Astrocyte (in vitro differentiated cells and primary cell): ENCODE data around the gene C9orf43. TPM values are rescaled to one million over a fixed set of nuclear protein-coding genes. Genes with fewer than 3 reads are reported as not detected.

Experiments used
- DNase-seq: peaks from one replicate; pipeline ENCODE4 v3.0.0-alpha.2; 2010; ENCODE audit warnings: low read depth
- FAIRE-seq: peaks from 2 replicates; lab custom pipeline; 2011; peaks lifted over from hg19 to GRCh38; lab: Jason Lieb, UNC
- H2AFZ ChIP-seq: 2 replicates; pipeline ENCODE4 v1.6.0; 2012; ENCODE audit warnings: low read depth, low read length, inconsistent platforms
- H3K27ac ChIP-seq: 2 replicates; pipeline ENCODE4 v1.5.1; 2011; ENCODE audit warnings: low read depth, low read length, inconsistent platforms
- H3K27me3 ChIP-seq: 2 replicates; pipeline ENCODE4 v1.6.0; 2011; ENCODE audit warnings: low read length, inconsistent platforms; ENCODE audit not compliant: insufficient read depth
- H3K36me3 ChIP-seq: 2 replicates; pipeline ENCODE4 v1.5.1; 2011; ENCODE audit warnings: low read length, inconsistent platforms; ENCODE audit not compliant: insufficient read depth
- H3K4me1 ChIP-seq: 2 replicates; pipeline ENCODE4 v1.5.1; 2011; ENCODE audit warnings: low read length, inconsistent platforms; ENCODE audit not compliant: insufficient read depth
- H3K4me2 ChIP-seq: 2 replicates; pipeline ENCODE4 v1.6.0; 2012; ENCODE audit warnings: low read length, inconsistent platforms
- H3K4me3 ChIP-seq: 2 replicates; pipeline ENCODE4 v1.5.1; 2011; ENCODE audit warnings: low read depth, mild to moderate bottlenecking, low read length, inconsistent platforms; ENCODE audit not compliant: insufficient read depth
- H3K79me2 ChIP-seq: 2 replicates; pipeline ENCODE4 v1.6.0; 2012; ENCODE audit warnings: mild to moderate bottlenecking, low read length, inconsistent platforms; ENCODE audit not compliant: insufficient read depth
- H3K9ac ChIP-seq: 2 replicates; pipeline ENCODE4 v1.6.0; 2012; ENCODE audit warnings: mild to moderate bottlenecking, low read length, inconsistent platforms
- H3K9me3 ChIP-seq: 2 replicates; pipeline ENCODE4 v1.5.1; 2012; ENCODE audit warnings: low read depth, mild to moderate bottlenecking, low read length, inconsistent platforms; ENCODE audit not compliant: insufficient read depth
- H4K20me1 ChIP-seq: 2 replicates; pipeline ENCODE4 v1.6.0; 2012; ENCODE audit warnings: low read length, inconsistent platforms; ENCODE audit not compliant: insufficient read depth
- H3K27ac Mint-ChIP-seq: one replicate; pipeline ENCODE4 v1.8.0; 2021; ENCODE audit warnings: mild to moderate bottlenecking, mixed read lengths; ENCODE audit not compliant: unreplicated experiment
- H3K27me3 Mint-ChIP-seq: one replicate; pipeline ENCODE4 v1.8.0; 2021; ENCODE audit warnings: low read depth, mixed read lengths; ENCODE audit not compliant: unreplicated experiment
- H3K36me3 Mint-ChIP-seq: one replicate; pipeline ENCODE4 v1.8.0; 2021; ENCODE audit warnings: low read depth, mixed read lengths; ENCODE audit not compliant: unreplicated experiment
- H3K4me1 Mint-ChIP-seq: one replicate; pipeline ENCODE4 v1.8.0; 2021; ENCODE audit warnings: low read depth, mixed read lengths; ENCODE audit not compliant: unreplicated experiment
- H3K4me3 Mint-ChIP-seq: one replicate; pipeline ENCODE4 v1.8.0; 2021; ENCODE audit warnings: mild to moderate bottlenecking, moderate library complexity, mixed read lengths; ENCODE audit not compliant: unreplicated experiment
- H3K9me3 Mint-ChIP-seq: one replicate; pipeline ENCODE4 v1.8.0; 2021; ENCODE audit warnings: mild to moderate bottlenecking, mixed read lengths; ENCODE audit not compliant: unreplicated experiment
- CTCF ChIP-seq: IDR thresholded peaks from 2 replicates; pipeline ENCODE4 v1.5.1; 2011; ENCODE audit warnings: low read depth, mild to moderate bottlenecking, inconsistent platforms, low read length, moderate library complexity; ENCODE audit not compliant: insufficient read depth
- EZH2 ChIP-seq: IDR thresholded peaks from 2 replicates; pipeline ENCODE4 v1.6.1; 2012; ENCODE audit warnings: mild to moderate bottlenecking, low read length, inconsistent platforms; ENCODE audit not compliant: insufficient read depth
- total RNA-seq: library from RNA; stranded (reverse); gene quantifications from 2 replicates; pipeline ENCODE4 v1.2.1, GENCODE V29; 2021

Gene C9orf43
- total RNA-seq, 1 donor from 2014 or later: 0.66 TPM

DNA sequence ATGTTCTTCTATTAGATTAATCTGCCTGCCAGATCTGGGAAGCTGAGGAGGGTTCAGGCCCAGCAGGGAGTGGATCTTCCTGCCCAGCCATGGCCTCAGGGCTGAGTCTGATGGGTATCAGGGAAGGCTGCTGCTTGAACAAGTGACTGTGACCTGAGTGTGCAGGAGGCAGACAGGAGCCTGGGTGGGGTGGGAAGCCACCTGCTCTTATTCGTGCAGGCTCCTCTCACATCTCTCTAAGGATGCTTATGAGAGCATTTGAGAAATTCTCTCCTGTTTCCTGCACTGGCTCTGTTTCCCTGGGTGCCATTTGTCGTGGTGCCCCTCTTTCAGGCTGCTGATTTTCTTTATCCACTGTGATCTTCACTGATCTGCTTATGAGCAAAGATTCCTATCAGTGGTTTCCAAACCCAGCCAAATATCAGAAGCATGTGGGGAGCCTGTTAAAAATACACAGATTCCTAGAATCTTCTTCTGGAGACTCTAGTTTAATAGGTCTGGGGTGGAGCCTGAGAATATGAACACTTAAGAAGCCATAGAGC, 55.1 kb downstream of the C9orf43 start:
- Mint-ChIP-seq H3K4me1 (no peaks in the 10 kb centered on the region), H3K27ac (no peak overlapping the region), H3K9me3 (peaks cover 5% of the 10 kb centered on the region), H3K4me3 (no peak overlapping the region), H3K27me3 (peaks cover 50% of the 10 kb centered on the region), H3K36me3 (no peaks in the 10 kb centered on the region)
- Histone ChIP-seq H3K4me3 (no peak overlapping the region), H3K9me3 (no peaks in the 10 kb centered on the region), H3K27ac (no peak overlapping the region), H3K36me3 (no peaks in the 10 kb centered on the region), H3K27me3 (peaks cover 13% of the 10 kb centered on the region), H3K4me1 (peaks cover 7% of the 10 kb centered on the region), H4K20me1 (no peaks in the 10 kb centered on the region), H2AFZ (no peak overlapping the region), H3K79me2 (no peaks in the 10 kb centered on the region), H3K9ac (no peak overlapping the region), H3K4me2 (no peak overlapping the region)
- DNase-seq (no peak), FAIRE-seq (no peak)
- TF ChIP-seq EZH2 (no peak), CTCF (no peak)

DNA sequence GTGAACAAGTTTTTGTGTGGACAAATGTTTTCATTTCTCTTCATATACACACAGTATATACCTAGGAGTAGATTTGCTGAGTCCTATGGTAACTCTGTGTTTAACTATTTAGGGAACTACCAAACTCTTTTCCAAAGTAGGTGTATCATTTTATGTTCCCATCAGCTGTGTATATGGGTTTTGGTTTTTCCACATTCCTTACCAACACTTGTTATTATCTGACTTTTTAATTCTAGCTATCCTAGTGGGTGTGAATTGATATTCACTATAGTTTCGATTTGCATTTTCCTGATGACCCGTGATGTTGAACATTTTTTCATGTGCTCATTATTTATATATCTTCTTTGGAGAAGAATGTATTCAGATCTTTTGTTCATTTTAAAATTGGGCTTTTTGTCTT, 56.6 kb downstream of the C9orf43 start:
- H3K79me2 ChIP-seq: no peaks in the 10 kb centered on the region
- no peak overlapping the region for H3K4me3 ChIP-seq
- Mint-ChIP-seq H3K27me3 (peaks cover 41% of the 10 kb centered on the region), H3K4me3 (no peak overlapping the region), H3K4me1 (peaks cover 3% of the 10 kb centered on the region), H3K36me3 (no peaks in the 10 kb centered on the region), H3K27ac (no peak overlapping the region), H3K9me3 (no peaks in the 10 kb centered on the region)
- peaks cover 7% of the 10 kb centered on the region for H3K4me1 ChIP-seq
- DNase-seq: no peak
- H3K27ac ChIP-seq: no peak overlapping the region
- H3K4me2 ChIP-seq: no peak overlapping the region
- peaks cover 13% of the 10 kb centered on the region for H3K27me3 ChIP-seq
- no peak for FAIRE-seq
- no peak overlapping the region for H3K9ac ChIP-seq
- H3K9me3 ChIP-seq: no peaks in the 10 kb centered on the region
- H3K36me3 ChIP-seq: no peaks in the 10 kb centered on the region
- TF ChIP-seq CTCF (no peak), EZH2 (no peak)
- H2AFZ ChIP-seq: no peak overlapping the region
- H4K20me1 ChIP-seq: no peaks in the 10 kb centered on the region

DNA sequence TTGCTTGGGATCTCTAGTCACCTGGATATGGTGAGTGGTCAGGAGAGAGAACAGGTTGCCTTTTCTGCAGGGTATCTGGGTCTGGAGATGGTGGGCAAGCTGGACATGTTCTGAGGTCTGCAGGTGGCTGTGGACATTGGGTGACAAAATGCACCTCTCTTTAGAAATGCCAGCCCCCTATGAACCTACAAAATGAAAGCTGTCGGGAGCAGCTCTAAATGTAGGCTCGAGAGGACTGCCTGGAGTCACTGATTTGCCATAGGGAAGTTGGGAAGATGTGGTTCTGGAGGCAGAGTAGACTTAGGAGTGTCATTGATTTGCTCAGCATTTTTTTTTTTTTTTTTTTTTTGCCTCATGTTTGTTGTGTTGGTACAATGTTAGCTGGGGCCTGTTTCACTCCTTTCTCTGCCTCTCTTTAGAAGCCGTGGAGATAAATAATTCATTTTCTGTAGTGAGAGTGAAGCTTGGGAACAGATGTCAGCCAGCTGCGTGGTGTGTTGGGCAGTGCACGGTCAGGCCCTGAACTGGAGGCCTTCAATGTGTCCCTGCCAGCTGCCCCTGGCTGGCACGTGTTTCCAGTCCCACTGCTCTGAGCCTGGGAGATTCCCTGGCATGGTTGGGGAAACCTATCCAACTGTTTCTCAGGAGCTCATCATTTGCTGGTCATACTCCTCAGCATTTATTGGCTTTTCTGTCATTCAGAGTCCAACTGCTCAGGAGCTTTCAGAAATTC, 58.3 kb downstream of the C9orf43 start:
- H3K9ac ChIP-seq: no peak overlapping the region
- no peak overlapping the region for H3K4me3 ChIP-seq
- no peak overlapping the region for H3K4me3 Mint-ChIP-seq
- FAIRE-seq (no peak), DNase-seq (no peak)
- no peaks in the 10 kb centered on the region for H3K9me3 ChIP-seq
- H3K79me2 ChIP-seq: no peaks in the 10 kb centered on the region
- no peak overlapping the region for H2AFZ ChIP-seq
- TF ChIP-seq CTCF: no peak
- no peaks in the 10 kb centered on the region for H3K9me3 Mint-ChIP-seq
- no peak overlapping the region for H3K4me2 ChIP-seq
- peaks cover 3% of the 10 kb centered on the region for H3K4me1 Mint-ChIP-seq
- H3K36me3 Mint-ChIP-seq: no peaks in the 10 kb centered on the region
- no peak overlapping the region for H3K27ac ChIP-seq
- no peaks in the 10 kb centered on the region for H4K20me1 ChIP-seq
- H3K27ac Mint-ChIP-seq: no peak overlapping the region
- no peaks in the 10 kb centered on the region for H3K36me3 ChIP-seq
- H3K4me1 ChIP-seq: peaks cover 2% of the 10 kb centered on the region
- H3K27me3 Mint-ChIP-seq: peaks cover 28% of the 10 kb centered on the region
- H3K27me3 ChIP-seq: peaks cover 10% of the 10 kb centered on the region
